ENCODE measurements around the gene ZNF213. TPM values are rescaled to one million over a fixed set of nuclear protein-coding genes. Genes with fewer than 3 reads are reported as not detected.

ZNF213 gene
- total and polyA plus RNA-seq, 2 experiments from 2014 or later: 3.4 to 4.0 TPM

DNA sequence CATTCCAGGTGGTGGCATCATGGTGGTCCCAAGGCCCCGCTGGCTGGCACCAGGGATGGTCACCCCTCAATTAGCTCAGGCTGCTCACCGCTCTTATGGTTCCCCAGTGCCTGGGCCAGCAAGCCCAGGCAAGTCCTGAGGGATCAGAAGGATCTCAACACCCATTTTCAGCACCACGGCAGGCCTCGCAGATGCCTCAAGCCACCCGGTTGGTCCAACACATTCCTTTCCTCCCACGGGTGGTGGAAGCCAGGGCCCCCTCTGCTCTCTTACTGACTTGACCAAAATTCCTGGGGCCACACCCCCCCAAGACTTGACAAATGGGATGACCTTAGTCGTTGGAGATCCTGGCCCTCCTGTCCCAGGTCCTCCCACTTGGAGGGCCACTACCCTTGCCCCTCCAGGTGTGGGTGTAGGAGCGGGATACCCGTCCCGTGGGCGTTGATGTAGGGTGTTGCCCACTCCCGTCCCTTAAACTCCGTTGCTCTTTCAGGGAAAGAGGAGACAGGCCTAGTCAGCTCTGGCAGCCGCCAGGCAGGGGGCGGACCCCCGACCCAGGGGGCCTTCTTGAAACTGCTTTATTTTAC lies 16.5 kb upstream of the ZNF213 start:
- WGBS (ENCODE audit: low lambda C conversion rate, missing lambda C conversion rate): 95% methylated on average over 16 of the region's 16 CpGs
- no peaks in the 10 kb centered on the region for H3K9me3 ChIP-seq (ENCODE audit: low read depth)

DNA sequence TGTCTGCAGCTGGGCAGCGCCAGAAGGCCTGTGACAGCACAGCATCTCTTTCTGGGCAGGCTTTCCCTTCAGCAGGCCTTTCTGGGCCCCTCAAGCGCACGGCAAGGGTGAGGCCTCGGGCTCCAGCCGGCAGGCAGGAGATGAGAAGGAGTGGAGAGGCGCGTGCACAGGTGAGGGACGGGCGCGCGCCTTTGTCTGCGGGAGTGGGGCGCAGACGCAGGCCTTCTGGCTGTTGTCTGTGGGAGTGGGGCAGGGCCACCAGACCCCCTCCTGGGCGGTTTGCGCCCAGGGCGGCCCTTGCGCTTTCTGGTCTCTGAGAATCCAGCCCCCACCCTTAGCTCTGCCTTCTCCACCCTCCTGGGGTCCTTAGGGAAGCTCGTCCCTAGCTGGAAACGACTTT lies 16.0 kb upstream of the ZNF213 start:
- 97% methylated on average over 20 of the region's 20 CpGs for WGBS (ENCODE audit: low lambda C conversion rate, missing lambda C conversion rate)
- Histone ChIP-seq H3K9me3 (ENCODE audit: low read depth) (no peaks in the 10 kb centered on the region), H3K27me3 (no peaks in the 10 kb centered on the region), H3K4me1 (ENCODE audit: insufficient read depth) (peaks cover 4% of the 10 kb centered on the region), H3K9me2 (replicated peaks; ENCODE audit: insufficient read depth) (no peaks in the 10 kb centered on the region), H3K36me3 (replicated peaks; ENCODE audit: insufficient read depth, low read depth) (no peaks in the 10 kb centered on the region), H3K4me2 (no peak overlapping the region), H3K27ac (no peak overlapping the region), H3K4me3 (no peak overlapping the region), H3K79me2 (peaks cover 7% of the 10 kb centered on the region), H4K20me1 (ENCODE audit: insufficient read depth, poor library complexity, severe bottlenecking) (no peaks in the 10 kb centered on the region), H2AFZ (no peak overlapping the region)
- TF ChIP-seq EZH2 (IDR thresholded peaks at IDR 0.05; ENCODE audit: borderline replicate concordance): no peak
- TF ChIP-seq EZH2phosphoT487 (IDR thresholded peaks at IDR 0.05; ENCODE audit: low read depth, severe bottlenecking, unreplicated experiment): no peak
- TF ChIP-seq, protein P1, sequence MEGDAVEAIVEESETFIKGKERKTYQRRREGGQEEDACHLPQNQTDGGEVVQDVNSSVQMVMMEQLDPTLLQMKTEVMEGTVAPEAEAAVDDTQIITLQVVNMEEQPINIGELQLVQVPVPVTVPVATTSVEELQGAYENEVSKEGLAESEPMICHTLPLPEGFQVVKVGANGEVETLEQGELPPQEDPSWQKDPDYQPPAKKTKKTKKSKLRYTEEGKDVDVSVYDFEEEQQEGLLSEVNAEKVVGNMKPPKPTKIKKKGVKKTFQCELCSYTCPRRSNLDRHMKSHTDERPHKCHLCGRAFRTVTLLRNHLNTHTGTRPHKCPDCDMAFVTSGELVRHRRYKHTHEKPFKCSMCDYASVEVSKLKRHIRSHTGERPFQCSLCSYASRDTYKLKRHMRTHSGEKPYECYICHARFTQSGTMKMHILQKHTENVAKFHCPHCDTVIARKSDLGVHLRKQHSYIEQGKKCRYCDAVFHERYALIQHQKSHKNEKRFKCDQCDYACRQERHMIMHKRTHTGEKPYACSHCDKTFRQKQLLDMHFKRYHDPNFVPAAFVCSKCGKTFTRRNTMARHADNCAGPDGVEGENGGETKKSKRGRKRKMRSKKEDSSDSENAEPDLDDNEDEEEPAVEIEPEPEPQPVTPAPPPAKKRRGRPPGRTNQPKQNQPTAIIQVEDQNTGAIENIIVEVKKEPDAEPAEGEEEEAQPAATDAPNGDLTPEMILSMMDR (IDR thresholded peaks at IDR 0.05; ENCODE audit: poor library complexity): no peak
- DNase-seq (ENCODE audit: low spot score): no peak

More for the DNA sequence above, 16.5 kb upstream of the ZNF213 start:
- H3K4me2 ChIP-seq: no peak overlapping the region
- no peak overlapping the region for H3K27ac ChIP-seq
- no peak for DNase-seq (ENCODE audit: low spot score)
- no peak overlapping the region for H2AFZ ChIP-seq
- TF ChIP-seq, protein P1 (IDR thresholded peaks at IDR 0.05; ENCODE audit: poor library complexity): no peak
- TF ChIP-seq EZH2phosphoT487 (IDR thresholded peaks at IDR 0.05; ENCODE audit: low read depth, severe bottlenecking, unreplicated experiment): no peak
- no peak for TF ChIP-seq EZH2 (IDR thresholded peaks at IDR 0.05; ENCODE audit: borderline replicate concordance)
- peaks cover 4% of the 10 kb centered on the region for H3K4me1 ChIP-seq (ENCODE audit: insufficient read depth)
- no peaks in the 10 kb centered on the region for H4K20me1 ChIP-seq (ENCODE audit: insufficient read depth, poor library complexity, severe bottlenecking)
- peaks cover 10% of the 10 kb centered on the region for H3K79me2 ChIP-seq
- H3K36me3 ChIP-seq (replicated peaks; ENCODE audit: insufficient read depth, low read depth): no peaks in the 10 kb centered on the region
- no peak overlapping the region for H3K4me3 ChIP-seq
- H3K9me2 ChIP-seq (replicated peaks; ENCODE audit: insufficient read depth): no peaks in the 10 kb centered on the region
- no peaks in the 10 kb centered on the region for H3K27me3 ChIP-seq

DNA sequence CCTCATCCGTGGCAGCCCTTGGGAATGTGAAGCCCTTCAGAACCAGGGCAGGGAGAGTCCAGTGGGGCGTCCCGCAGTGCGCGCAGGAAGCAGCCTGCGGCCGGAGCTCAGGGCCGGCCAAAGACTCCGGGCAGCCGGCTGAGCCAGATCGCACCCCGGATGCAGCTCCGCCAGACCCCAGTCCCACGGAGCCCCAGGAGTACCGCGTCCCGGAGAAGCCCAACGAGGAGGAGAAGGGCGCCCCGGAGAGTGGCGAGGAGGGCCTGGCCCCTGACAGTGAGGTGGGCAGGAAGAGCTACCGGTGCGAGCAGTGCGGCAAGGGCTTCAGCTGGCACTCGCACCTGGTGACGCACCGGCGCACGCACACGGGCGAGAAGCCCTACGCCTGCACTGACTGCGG lies 15.5 kb upstream of the ZNF213 start:
- Histone ChIP-seq H3K79me2 (peaks cover 3% of the 10 kb centered on the region), H2AFZ (no peak overlapping the region), H3K9me2 (replicated peaks; ENCODE audit: insufficient read depth) (no peaks in the 10 kb centered on the region), H3K4me3 (no peak overlapping the region), H3K27ac (no peak overlapping the region), H3K9me3 (ENCODE audit: low read depth) (no peaks in the 10 kb centered on the region), H3K36me3 (replicated peaks; ENCODE audit: insufficient read depth, low read depth) (no peaks in the 10 kb centered on the region), H3K27me3 (no peaks in the 10 kb centered on the region), H3K4me2 (no peak overlapping the region), H3K4me1 (ENCODE audit: insufficient read depth) (peaks cover 4% of the 10 kb centered on the region), H4K20me1 (ENCODE audit: insufficient read depth, poor library complexity, severe bottlenecking) (no peaks in the 10 kb centered on the region)
- TF ChIP-seq EZH2phosphoT487 (IDR thresholded peaks at IDR 0.05; ENCODE audit: low read depth, severe bottlenecking, unreplicated experiment): no peak
- no peak for DNase-seq (ENCODE audit: low spot score)
- WGBS (ENCODE audit: low lambda C conversion rate, missing lambda C conversion rate): 98% methylated on average over 31 of the region's 33 CpGs

DNA sequence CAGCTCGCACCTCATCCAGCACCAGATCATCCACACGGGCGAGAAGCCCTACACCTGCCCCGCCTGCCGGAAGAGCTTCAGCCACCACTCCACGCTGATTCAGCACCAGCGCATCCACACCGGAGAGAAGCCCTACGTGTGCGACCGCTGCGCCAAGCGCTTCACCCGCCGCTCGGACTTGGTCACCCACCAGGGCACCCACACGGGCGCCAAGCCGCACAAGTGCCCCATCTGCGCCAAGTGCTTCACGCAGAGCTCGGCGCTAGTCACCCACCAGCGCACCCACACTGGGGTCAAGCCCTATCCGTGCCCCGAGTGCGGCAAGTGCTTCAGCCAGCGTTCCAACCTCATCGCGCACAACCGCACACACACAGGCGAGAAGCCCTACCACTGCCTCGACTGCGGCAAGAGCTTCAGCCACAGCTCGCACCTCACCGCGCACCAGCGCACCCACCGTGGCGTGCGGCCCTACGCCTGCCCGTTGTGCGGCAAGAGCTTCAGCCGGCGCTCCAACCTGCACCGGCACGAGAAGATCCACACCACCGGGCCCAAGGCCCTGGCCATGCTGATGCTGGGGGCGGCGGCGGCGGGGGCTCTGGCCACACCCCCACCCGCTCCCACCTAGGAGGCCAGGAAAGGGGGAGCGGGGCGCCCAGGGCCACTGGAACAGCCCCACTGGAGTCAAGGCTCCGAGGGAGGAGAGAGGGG lies 15.0 kb upstream of the ZNF213 start:
- 97% methylated on average over 56 of the region's 57 CpGs for WGBS (ENCODE audit: low lambda C conversion rate, missing lambda C conversion rate)
- no peaks in the 10 kb centered on the region for H3K79me2 ChIP-seq
- H3K4me1 ChIP-seq (ENCODE audit: insufficient read depth): peaks cover 4% of the 10 kb centered on the region
- no peak for DNase-seq (ENCODE audit: low spot score)
- no peak overlapping the region for H3K4me3 ChIP-seq
- no peak overlapping the region for H3K27ac ChIP-seq
- no peak overlapping the region for H3K4me2 ChIP-seq
- TF ChIP-seq EZH2phosphoT487 (IDR thresholded peaks at IDR 0.05; ENCODE audit: low read depth, severe bottlenecking, unreplicated experiment) (no peak), EZH2 (IDR thresholded peaks at IDR 0.05; ENCODE audit: borderline replicate concordance) (no peak)
- TF ChIP-seq, protein P1 (IDR thresholded peaks at IDR 0.05; ENCODE audit: poor library complexity): no peak
- H3K9me3 ChIP-seq (ENCODE audit: low read depth): no peaks in the 10 kb centered on the region
- no peaks in the 10 kb centered on the region for H3K9me2 ChIP-seq (replicated peaks; ENCODE audit: insufficient read depth)
- no peaks in the 10 kb centered on the region for H3K36me3 ChIP-seq (replicated peaks; ENCODE audit: insufficient read depth, low read depth)
- H3K27me3 ChIP-seq: no peaks in the 10 kb centered on the region
- no peak overlapping the region for H2AFZ ChIP-seq
- no peaks in the 10 kb centered on the region for H4K20me1 ChIP-seq (ENCODE audit: insufficient read depth, poor library complexity, severe bottlenecking)
